ENCODE data around the gene COMMD4.
"Not testable (repeated sequence)": the region's sequence is repeated elsewhere in the genome, so short reads cannot be mapped to it uniquely, and the experiment has no call there.

DNA sequence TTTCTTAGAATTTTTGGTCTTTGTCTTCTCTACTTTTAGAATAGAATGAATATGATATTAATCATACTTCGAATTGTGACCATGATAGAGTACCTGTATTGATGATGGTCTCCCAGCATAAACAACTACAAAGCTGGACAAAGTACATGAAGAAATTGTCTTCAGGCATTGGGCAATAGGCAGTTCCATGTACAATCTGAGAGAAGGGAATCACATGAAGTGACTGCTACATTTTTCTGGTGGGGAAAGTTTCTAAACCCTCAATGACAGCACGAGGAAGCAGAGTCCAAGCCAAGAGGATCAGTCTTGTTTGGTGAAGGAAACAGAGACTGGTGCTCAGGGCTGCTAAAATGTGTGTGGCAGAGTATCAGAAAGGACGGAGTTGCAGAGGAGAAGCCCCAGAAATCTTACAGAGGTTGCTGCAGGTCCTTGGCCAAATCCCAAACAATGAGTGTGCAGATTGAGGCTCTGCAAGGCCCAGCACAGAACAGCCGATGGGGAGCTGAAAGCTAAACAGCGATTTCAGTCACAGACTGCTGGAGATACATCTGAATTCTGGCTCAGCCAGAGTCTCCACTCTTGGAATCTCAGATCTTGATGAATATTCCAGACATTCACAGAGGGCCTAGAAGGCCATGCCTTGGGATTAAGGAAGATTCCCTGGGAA, 16.5 kb upstream of the COMMD4 start:
- not testable (repeated sequence) for TF ChIP-seq CTCF (IDR thresholded peaks at IDR 0.05; ENCODE audit: insufficient read depth, low read length, poor library complexity, severe bottlenecking); EZH2phosphoT487 (conservative IDR thresholded peaks at IDR 0.05; ENCODE audit: low read length)
